ENCODE measurements around the gene SND1.

GRCh38 chr7:127673902-127674301, 21.9 kb downstream of the SND1 start:
- TF ChIP-seq, protein P1, sequence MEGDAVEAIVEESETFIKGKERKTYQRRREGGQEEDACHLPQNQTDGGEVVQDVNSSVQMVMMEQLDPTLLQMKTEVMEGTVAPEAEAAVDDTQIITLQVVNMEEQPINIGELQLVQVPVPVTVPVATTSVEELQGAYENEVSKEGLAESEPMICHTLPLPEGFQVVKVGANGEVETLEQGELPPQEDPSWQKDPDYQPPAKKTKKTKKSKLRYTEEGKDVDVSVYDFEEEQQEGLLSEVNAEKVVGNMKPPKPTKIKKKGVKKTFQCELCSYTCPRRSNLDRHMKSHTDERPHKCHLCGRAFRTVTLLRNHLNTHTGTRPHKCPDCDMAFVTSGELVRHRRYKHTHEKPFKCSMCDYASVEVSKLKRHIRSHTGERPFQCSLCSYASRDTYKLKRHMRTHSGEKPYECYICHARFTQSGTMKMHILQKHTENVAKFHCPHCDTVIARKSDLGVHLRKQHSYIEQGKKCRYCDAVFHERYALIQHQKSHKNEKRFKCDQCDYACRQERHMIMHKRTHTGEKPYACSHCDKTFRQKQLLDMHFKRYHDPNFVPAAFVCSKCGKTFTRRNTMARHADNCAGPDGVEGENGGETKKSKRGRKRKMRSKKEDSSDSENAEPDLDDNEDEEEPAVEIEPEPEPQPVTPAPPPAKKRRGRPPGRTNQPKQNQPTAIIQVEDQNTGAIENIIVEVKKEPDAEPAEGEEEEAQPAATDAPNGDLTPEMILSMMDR (conservative IDR thresholded peaks at IDR 0.05; ENCODE audit: low read depth, low read length), result no peak
- no peak for TF ChIP-seq EZH2 (IDR thresholded peaks at IDR 0.05; ENCODE audit: low read length, unreplicated experiment)

Measured in PC-3 (cell line).